ENCODE results near the gene TMEM119.
A peak's percentile ranks its signal among the peaks of the same experiment; 100 is the strongest.

Gene TMEM119

GRCh38 chr12:108615918-108616317, 18.0 kb upstream of the TMEM119 start:
- no peak for DNase-seq

GRCh38 chr12:108614639-108615038, 16.8 kb upstream of the TMEM119 start:
- DNase-seq = no peak

GRCh38 chr12:108614041-108614440, 16.2 kb upstream of the TMEM119 start:
- DNase-seq = no peak

- DNase-seq = no peak
These were observed 15.7 kb upstream of the TMEM119 start for GRCh38 chr12:108613548-108613947.

GRCh38 chr12:108612788-108613282, 15.0 kb upstream of the TMEM119 start:
- DNase-seq = no peak

- no peak for DNase-seq
These were observed 14.1 kb upstream of the TMEM119 start for GRCh38 chr12:108611884-108612415.

- DNase-seq = no peak
These were observed 13.1 kb upstream of the TMEM119 start for GRCh38 chr12:108610856-108611605.

- DNase-seq = no peak
These were observed 12.5 kb upstream of the TMEM119 start for GRCh38 chr12:108610336-108610815.

GRCh38 chr12:108609537-108610335, 11.9 kb upstream of the TMEM119 start:
- peak; percentile 92 for DNase-seq

- DNase-seq = no peak
These were observed 10.7 kb upstream of the TMEM119 start for GRCh38 chr12:108608616-108609015.

- DNase-seq = no peak
These were observed 10.2 kb upstream of the TMEM119 start for GRCh38 chr12:108607981-108608600.

- no peak for DNase-seq
These were observed 8.6 kb upstream of the TMEM119 start for GRCh38 chr12:108606492-108606891.

GRCh38 chr12:108605690-108606406, 8.0 kb upstream of the TMEM119 start:
- no peak for DNase-seq

- DNase-seq = no peak
These were observed 7.3 kb upstream of the TMEM119 start for GRCh38 chr12:108605000-108605689.

- DNase-seq = no peak
These were observed 6.5 kb upstream of the TMEM119 start for GRCh38 chr12:108604208-108604941.

GRCh38 chr12:108603743-108604142, 5.9 kb upstream of the TMEM119 start:
- DNase-seq = no peak

- no peak for DNase-seq
These were observed 5.3 kb upstream of the TMEM119 start for GRCh38 chr12:108602976-108603704.

GRCh38 chr12:108602209-108602705, 4.4 kb upstream of the TMEM119 start:
- no peak for DNase-seq

GRCh38 chr12:108600702-108601007, 2.8 kb upstream of the TMEM119 start:
- no peak for DNase-seq

GRCh38 chr12:108599948-108600701, 2.2 kb upstream of the TMEM119 start:
- DNase-seq = no peak

All from right forelimb (tissue), 1 donor.